Endometrium (tissue), 2 donors: ENCODE results near the gene SLC6A4.
"Not testable (repeated sequence)": the region's sequence is repeated elsewhere in the genome, so short reads cannot be mapped to it uniquely, and the experiment has no call there.

ENCODE experiments used
- FAIRE-seq: peaks from 2 replicates; lab custom pipeline; 2012; peaks lifted over from hg19 to GRCh38; lab: Jason Lieb, UNC
- donor health status: control.
- donor health status: control.

The SLC6A4 gene

DNA sequence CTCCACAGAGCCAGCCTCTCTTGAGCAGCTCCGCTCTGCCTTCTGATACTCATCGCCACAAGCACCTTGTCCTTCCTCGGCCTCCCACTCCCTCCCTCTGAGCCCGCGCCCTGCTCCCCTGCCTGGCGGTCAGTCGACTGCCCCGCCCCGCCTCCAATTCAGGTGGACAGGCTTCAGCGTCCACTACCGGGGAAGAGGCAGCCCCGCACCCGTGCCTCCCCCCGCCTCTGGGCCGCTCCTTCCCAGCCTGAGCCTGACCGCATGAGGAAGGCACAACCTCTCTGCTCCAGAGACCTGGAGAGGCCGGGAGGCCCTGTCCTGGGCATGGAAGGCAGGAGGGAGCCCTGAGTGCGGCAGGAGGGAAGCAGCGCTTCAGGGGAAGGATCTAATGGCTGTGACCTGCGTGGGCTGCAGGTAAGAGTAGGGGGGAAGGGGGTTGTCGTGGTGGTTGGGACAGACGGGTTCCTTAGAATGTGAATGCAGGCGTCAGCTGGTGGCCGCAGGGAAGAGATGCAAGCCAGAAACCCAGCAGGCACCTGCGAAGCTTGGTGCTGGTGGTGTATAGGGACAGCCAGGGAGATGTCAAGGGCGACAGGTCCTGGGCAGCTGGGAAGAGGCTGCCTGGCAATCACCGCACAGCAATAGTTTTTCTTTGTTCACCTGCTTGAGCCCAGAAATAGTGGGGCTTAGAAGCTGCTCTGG lies 3.0 kb upstream of the SLC6A4 start:
- no peak for FAIRE-seq

DNA sequence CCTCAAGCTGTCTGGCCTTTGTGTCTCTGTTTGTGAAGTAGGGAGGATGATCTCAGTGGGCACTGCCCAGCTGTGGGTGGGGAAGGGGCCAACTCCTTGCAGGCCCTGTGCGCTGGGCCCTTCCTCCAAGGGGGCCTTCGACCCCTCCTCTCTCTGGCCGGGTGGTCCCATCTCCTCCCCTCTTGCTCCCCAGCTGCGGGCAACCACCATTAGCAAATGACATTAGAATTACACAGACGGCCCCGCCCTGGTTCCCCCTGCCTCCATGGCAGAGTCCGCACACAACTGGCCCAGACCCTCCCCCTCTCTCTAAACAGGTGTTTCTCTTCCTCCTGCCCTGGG lies 2.5 kb upstream of the SLC6A4 start:
- FAIRE-seq, result no peak

DNA sequence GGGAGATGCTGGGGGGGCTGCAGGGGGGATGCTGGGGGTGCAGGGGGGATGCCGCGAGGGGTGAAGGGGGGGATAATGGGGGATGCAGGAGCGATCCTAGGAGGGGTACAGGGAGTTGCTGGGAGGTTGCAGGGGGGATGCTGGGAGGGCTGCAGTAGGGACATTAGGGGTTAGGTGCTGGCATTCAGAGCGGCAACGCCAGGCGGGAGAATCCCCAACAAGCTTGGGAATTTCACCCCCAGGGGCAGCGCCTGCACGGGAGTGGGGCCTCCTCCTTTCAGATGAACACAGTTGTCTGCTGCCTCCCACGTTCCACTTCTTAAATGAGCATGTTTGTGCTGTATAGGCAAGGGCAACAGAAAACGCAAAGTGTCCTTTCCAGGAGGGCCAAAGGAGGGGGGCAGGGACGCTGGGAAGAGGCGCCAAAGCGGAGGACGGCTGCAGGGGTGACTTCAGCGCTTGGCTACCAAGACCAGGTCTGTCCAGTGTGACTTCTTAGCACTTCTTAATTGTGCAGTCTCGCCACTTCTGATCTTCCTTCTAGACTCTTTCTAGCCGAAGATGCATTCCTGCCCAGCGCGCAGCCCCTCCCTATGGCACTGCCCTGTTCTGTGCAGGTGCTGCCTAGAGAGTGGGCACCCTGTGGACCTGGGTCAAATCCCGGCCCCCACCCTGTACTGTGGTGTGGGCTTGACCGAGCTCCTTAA lies 2.0 kb upstream of the SLC6A4 start:
- FAIRE-seq, result no peak

DNA sequence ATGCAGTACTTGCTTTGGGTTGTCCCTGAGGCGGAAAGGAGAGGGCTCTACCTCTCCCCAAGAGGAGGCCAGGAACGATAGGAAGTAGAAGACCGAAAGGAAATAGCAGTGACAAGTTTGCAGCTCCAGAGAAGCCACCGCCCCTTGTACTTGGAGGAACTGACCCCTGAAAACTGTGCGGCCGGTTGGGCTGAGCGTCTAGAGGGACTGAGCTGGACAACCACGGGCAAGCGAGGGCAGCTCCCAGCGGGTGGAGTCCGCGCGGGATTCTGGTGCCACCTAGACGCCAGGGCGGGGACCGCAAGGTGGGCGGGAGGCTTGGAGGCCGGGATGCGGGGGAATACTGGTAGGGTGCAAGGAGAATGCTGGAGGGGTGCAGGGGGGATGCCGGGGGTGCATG lies 1.3 kb upstream of the SLC6A4 start:
- FAIRE-seq, result no peak

DNA sequence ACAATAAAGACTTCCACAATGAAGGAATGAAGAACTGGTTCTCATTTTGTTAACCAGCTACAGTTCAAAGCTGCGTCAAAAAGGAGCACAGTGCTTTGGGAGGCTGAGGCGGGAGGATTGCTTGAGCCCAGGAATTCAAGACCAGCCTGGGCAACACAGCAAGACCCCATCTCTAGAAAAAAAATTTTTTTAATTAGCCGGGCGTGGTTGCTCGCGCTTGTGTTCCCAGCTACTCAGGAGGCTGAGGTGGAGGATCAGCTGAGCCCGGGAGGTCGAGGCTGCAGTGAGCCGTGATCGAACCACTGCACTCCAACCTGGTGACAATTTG lies 764 bp upstream of the SLC6A4 start:
- FAIRE-seq, result no peak

DNA sequence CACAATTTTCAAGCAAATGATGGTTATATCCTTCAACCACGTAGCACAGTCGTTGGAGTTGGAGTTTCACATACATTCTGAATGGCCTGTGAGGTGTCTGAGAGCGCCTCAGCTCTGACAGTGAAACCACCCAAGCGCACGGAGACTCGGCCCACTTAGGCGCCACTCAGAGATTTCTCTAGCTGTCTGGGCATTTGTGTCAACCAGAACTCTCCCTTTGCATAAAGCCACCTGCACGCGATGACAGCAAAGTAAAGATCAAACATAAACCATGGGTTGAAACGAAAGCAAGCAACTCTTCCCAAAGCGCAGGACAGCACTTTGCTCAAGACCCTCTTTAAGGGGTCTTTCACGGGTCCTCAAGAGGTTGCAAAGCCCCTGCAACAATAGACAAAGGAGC lies 533 bp downstream of the SLC6A4 start:
- FAIRE-seq, result no peak

DNA sequence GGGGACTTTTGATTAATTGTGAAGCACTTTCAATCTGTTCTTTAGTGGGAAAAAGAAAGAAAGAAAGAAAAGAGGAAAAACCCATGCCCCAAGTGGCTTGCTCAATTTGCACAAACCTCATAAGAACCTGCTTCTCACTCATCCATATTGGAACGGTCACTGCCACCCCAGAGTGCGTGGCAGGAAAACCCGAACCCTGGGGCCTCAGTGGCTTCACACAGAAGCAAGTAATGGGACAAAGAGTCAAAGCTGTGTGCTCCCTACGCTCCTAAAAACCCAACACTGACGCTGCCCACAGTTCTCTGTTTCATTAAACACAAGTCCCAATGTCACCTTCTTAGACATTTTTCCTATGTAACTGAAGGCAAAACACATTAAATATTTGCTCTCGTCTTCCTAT lies 1.2 kb downstream of the SLC6A4 start:
- no peak for FAIRE-seq

DNA sequence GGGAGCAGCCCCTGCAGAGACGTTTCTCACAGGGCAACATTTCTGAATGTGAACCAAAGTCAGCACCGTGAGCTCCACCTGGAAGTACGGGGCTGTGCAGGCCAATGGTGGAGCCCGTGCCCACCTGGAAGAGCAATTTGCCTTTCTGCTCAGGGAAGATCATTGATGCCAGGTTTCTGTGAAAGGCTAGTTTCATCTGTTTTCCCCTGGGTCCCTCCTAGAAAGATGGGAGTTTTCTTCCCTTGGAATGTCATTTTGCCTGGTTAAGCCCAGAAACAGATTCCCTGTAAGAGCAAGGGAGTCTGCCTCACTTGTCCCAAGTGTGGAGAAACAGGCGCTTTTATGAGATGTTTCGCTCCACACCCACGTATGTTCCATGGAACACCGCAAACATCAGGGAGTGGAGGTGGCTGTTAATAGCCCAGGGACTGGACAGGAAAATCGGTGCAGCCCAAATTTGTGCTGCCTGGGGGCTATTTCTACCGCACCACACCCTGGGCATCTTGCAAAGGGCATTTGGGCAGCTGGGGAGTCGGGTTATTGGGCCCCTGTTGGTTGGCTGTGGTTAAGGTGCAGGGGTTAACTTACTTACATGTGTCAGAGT lies 2.6 kb downstream of the SLC6A4 start:
- no peak for FAIRE-seq

DNA sequence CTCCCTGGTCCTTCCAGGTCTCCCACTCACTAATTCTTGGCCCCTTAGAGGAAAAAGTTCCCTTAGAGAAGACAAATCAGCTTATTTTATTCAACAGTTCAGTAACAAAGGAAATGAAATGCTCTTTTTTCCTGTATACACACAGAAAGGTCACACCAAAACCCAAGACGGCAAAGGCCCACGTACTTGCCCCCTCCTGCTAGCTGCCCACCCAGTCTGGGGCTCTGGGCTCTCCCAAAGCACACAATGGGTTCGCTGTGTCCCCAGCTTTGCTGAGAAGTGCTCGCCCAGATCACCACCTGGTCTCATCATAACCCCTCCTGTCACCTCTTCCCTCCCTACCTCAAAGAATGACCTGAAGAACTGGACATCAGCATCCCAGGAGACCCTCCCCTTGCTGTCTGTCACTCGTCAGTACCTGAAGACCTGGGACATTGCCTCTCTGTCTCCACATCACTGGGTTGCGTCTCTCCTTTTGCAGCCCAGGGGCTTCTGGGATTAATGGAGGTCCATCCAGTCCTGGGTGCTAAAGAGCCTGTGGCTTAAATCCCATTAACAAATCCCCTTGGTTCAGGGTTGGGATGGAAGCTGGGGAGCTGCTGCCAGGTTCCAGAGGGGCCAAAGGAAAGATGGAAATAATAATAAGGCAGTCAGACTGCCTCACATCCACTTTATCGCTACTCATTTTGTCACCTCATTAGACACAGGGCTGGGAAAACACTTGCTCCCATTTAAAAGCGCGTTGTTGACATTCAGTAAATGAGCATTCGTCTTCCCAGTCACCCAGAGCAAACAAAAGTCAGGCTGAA lies 3.3 kb downstream of the SLC6A4 start:
- no peak for FAIRE-seq

DNA sequence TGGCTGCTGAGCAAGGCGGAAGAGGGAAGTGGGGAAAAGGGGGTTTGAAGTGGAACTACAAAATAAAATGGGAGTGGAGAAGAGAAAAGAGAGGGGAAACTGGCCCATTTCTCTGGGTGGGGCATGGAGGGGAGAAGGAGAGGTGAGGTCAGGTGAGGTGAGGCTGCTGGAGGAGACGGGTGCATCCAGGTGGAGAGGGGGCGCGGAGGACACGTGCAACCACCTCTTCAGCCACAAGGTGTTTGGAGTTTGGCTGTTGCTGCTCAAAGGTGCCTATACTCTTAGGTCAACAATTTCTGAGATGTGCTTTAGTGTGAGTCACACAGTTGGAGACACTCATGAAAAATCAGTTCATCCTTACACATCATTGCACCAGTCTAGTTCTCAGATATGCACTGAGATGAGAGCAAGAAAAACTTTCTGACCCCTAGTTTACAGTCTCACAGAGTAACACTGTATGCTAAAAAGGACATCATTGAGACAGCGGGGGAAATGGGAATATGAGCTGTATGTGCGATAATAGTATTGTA lies 4.8 kb downstream of the SLC6A4 start:
- FAIRE-seq, result no peak

DNA sequence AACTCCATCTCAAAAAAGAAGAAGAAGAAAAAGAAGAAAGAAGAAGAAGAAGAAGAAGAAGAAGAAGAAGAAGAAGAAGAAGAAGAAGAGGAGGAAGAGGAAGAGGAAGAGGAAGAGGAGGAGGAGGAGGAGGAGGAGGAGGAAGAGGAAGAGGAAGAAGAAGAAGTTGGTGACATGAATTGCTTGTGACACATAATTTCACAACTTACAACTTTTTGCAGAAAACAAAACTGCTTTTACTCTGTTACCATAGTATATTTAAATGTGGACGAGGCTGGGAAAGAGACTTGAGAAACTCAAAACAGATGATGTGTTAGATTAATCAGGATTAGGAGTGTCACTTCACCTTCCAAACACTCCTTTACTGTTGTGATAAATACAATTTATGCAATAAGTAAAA lies 5.5 kb downstream of the SLC6A4 start:
- FAIRE-seq, result not testable (repeated sequence)

DNA sequence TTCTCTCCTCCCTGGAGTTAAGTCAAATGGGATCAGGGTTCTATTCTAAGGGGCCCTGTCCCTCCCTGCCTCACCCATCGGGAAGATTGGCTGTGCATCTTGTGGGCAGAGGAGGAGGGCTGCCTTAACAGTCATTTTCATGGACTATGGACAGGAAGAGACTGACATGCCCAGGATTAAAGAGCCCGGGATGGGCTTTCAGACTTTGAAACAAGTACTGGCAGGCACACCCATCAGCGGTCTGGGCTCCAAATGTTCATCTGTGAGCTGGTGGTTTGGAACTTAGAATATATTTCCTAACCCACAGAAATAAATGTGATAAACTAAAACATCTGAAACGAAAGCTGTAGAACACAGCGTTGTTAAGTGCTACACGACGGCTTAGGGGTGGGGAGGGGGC lies 6.5 kb downstream of the SLC6A4 start:
- no peak for FAIRE-seq

DNA sequence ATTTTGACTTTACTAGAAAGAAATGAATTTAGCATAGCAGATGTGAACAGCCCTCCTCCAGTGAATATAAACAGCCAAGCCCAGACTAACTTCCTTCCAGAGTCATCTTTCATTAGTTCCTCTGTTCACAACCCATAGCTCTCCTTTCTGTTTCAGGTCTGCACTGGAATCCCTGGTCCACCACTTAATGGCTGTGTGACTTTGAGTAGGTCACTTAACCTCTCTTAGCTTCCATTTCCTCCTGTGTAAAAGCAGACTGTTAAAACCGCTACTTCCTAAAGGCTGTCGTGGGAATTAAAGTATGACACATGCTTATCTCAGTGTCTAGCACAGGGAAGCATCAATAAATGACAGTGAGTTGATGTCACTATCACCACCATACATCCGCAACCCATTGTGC lies 7.5 kb downstream of the SLC6A4 start:
- no peak for FAIRE-seq

DNA sequence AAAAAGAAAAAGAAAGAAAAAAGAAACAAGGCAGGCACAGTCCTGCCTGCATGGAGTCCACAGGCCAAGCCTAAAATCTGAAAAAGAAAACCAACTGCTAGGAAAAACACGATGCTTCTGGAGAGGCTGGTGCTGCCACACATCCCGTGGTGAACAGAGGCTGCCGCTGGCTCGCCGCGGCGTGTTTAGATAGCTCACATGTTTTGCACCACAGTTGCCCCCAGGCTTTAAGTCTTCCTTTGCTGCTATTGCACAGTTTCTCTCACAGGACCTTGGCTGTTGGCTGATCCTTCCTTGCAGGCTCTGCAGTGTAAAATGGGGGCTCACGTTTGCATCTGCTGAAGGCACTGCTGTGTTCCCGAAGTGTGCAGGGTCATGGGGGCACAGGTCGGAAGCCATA lies 8.6 kb downstream of the SLC6A4 start:
- FAIRE-seq, result no peak

DNA sequence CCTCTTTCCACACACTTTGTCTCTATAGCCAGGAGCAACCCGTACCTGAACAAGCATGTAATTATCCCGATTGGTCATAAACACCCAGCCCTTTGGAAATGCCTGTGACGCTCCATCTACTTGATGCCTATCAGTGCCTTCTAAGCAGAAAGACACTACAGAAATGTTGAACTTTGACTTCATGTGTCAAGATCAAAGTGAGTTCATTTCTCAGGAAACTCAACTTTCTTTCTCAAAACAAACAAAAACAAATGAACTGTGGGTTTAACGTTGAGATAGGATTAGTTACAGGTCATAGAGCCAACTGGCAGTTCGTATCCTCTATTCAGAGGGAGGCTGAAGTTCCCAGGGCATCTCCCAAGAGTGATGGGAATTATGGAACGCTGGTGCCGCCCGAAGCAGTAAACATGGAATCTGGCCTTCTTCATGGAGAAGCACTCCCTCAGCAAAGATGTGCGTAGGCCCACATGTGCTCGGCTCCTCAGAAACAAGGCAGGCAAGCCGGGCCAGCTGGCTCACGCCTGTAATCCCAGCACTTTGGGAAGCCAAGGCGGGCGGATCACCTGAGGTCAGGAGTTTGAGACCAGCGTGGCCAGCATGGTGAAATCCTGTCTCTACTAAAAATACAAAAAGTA lies 9.5 kb downstream of the SLC6A4 start:
- no peak for FAIRE-seq

DNA sequence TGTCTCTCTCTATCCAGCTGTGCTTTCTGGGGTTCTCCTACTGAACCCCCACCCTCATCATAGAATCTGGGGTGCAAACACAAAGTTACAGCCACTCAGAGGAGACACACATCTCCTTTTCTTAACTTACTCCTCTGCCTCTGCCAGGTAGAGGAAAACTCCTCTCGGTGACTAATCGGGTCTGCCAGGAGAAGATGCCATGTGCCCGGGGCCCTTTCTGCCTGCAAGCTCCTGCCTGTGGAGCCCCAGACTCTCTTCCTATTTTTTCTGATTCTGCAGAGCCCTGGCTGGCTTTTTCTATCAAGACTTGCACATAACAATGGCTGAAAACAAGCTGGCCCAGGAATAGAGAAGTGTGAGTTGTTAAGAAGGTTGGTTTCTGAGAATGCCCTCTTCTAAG lies 10.4 kb downstream of the SLC6A4 start:
- FAIRE-seq, result no peak

DNA sequence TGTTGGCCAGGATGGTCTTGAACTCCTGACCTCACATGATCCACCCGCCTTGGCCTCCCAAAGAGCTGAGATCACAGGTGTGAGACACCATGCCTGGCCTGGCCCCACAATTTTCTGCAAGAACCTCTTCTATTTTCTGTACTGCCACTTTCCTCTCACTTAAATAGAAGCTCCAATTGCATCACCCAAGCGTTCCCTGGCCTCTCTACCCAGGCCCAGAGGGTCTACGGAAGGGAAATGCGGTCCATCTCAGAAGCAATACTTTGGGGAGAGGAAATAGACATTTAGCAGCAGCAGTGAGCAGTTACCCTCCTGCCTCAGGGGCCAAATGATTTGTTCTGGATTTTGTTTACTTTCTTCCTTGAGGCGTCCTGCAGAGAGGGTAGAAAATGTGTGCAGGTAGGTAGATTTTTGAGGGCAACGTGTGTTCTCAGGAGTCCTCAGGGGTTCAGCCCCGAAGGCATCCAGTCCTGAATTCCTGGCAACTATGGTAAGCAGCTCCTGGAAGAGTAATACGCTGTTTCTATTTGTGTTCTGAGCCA lies 11.0 kb downstream of the SLC6A4 start:
- no peak for FAIRE-seq

DNA sequence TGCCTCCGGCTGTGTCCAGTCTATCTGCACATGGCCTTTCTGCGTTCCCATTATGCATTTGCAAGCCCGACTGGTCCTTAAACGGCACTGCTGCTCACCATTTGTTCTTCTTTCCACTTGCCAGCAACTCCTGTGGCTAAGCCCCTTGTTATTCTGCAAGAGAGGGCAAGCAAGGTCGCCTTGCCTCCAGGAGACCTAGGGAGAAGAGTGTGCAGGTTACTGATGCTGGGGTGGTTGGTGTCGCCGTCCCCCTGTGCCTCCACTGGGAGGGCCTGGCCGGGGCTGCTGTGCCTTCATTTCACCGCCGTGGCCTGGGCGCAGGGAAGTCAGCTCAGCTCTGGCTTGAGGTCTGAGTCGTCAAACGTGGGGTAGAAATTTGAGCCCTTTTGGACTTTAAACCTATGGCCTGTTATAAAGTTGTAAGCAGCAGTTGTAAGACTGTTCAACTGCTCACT lies 12.7 kb downstream of the SLC6A4 start:
- no peak for FAIRE-seq

DNA sequence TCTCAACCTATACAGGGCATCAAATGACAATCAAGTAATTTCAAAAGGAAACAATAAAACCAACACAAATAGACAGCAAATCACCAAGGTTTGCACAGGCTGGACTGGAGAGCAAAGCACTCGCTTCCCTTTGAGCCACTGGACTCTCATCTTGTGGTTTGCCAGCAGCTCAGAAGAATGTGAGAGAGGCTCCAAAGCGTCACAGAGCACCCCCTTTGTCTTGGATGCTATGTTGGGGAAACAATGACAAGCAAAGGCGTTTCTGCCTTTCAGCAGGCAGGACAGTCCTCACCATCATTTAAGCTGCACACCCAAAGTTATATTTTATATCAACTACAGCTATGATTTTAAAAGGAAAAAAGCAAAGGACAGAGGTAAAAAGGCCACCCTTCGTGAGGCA lies 13.2 kb downstream of the SLC6A4 start:
- FAIRE-seq, result no peak

DNA sequence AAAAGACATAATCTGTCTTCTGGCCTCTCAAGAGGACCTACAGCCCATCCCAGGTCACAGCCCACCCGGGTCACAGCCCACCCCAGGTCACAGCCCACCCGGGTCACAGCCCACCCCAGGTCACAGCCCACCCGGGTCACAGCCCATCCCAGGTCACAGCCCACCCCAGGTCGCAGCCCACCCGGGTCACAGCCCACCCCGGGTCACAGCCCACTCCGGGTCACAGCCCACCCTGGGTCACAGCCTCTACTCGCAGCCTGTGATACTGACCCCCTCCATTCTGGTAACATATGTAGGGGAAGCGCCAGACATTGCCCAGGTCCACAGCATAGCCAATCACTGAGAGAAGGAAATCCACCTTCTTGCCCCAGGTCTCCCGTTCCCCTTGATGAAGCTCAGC lies 14.2 kb downstream of the SLC6A4 start:
- FAIRE-seq, result no peak

DNA sequence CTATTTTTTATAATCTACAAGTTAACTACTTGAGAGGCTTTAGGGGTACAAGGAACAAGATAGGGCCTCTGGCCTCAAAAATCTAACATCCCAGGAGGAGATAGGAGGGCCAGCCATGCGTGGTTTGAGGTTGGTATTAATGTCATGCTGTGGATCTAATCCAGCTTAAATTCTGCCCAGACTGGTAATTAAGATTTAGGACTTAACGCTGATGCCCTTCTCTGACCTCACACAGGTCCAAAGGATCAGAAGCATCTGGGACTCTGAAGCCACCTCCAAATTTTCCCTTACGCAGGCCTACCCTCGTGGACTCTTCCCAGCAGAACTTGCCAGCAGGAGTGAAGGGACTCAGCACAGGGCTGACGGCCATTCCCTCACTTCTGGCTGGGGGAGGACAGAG lies 15.1 kb downstream of the SLC6A4 start:
- FAIRE-seq, result no peak

DNA sequence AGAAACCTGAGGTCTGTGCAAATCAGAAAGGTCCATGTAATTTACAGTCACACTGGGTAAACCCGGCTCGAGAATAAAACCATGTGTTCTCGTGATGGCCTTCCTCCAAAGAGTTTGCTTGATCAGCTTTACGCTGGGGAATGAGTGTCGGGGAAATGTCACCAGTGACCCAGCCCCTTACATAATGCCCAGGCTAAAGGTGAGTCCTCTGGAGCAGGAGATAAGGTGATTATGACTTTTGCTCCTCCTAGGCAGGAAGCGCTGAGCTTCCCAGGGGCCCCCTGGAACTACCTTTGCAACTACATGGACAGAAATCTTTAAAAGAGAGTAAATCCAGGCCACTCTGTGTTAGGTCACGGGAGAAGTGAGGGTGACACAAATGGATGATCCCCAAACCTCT lies 15.7 kb downstream of the SLC6A4 start:
- FAIRE-seq, result no peak
